Keratinocyte (primary cell): ENCODE data around the gene PCSK1N. TPM values are rescaled to one million over a fixed set of nuclear protein-coding genes. Genes with fewer than 3 reads are reported as not detected.

Source experiments
- DNase-seq: peaks from one replicate; pipeline ENCODE4 v3.0.0-alpha.2; 2011; ENCODE audit warnings: low read depth, missing footprints, low spot score
- FAIRE-seq: peaks from 2 replicates; lab custom pipeline; 2011; peaks lifted over from hg19 to GRCh38; lab: Jason Lieb, UNC
- H2AFZ ChIP-seq: 2 replicates; pipeline ENCODE4 v1.6.0; 2012; ENCODE audit warnings: low read length, control low read depth, inconsistent platforms; ENCODE audit not compliant: control insufficient read depth
- H3K27ac ChIP-seq: 2 replicates; pipeline ENCODE4 v1.5.1; 2011; ENCODE audit warnings: low read length; ENCODE audit not compliant: control insufficient read depth, insufficient read depth
- H3K27me3 ChIP-seq: 3 replicates; pipeline ENCODE4 v1.6.0; 2011; ENCODE audit warnings: low read length; ENCODE audit not compliant: control insufficient read depth, insufficient read depth; ENCODE audit errors: extremely low read depth
- H3K36me3 ChIP-seq, 2 experiments: 2 replicates in 1 of 2; 3 replicates in 1 of 2; pipeline ENCODE4 v1.5.1; 2011; ENCODE audit warnings: low read length in 2 of 2, mild to moderate bottlenecking in 1 of 2; ENCODE audit not compliant: control insufficient read depth in 2 of 2, insufficient read depth in 2 of 2; ENCODE audit errors: extremely low read depth in 1 of 2
- H3K4me1 ChIP-seq: 3 replicates; pipeline ENCODE4 v1.5.1; 2011; ENCODE audit warnings: low read length; ENCODE audit not compliant: control insufficient read depth, insufficient read depth; ENCODE audit errors: extremely low read depth
- H3K4me2 ChIP-seq: 3 replicates; pipeline ENCODE4 v1.6.0; 2011; ENCODE audit warnings: low read depth, low read length; ENCODE audit not compliant: control insufficient read depth, insufficient read depth; ENCODE audit errors: extremely low read depth
- H3K4me3 ChIP-seq, 3 experiments: fragments of 200-600 bp in 1 of 3; sonication (generic) in 1 of 3; 2 replicates in 2 of 3; 3 replicates in 1 of 3; pipeline ENCODE4 v1.5.1; 2011 to 2016; ENCODE audit warnings: low read length in 3 of 3, mild to moderate bottlenecking in 3 of 3, control low read depth in 2 of 3, inconsistent platforms in 1 of 3, low read depth in 1 of 3, mixed read lengths in 1 of 3, mixed run types in 1 of 3, moderate library complexity in 1 of 3; ENCODE audit not compliant: control insufficient read depth in 2 of 3, insufficient read depth in 2 of 3; ENCODE audit errors: extremely low read depth in 1 of 3
- H3K79me2 ChIP-seq: 2 replicates; pipeline ENCODE4 v1.6.0; 2012; ENCODE audit warnings: low read length; ENCODE audit not compliant: control insufficient read depth, insufficient read depth
- H3K9ac ChIP-seq: 3 replicates; pipeline ENCODE4 v1.6.0; 2011; ENCODE audit warnings: low read length; ENCODE audit not compliant: control insufficient read depth, insufficient read depth; ENCODE audit errors: extremely low read depth
- H3K9me1 ChIP-seq: 3 replicates; pipeline ENCODE4 v1.6.0; 2011; ENCODE audit warnings: low read length; ENCODE audit not compliant: control insufficient read depth, insufficient read depth; ENCODE audit errors: extremely low read depth
- H3K9me3 ChIP-seq: 2 replicates; pipeline ENCODE4 v1.5.1; 2012; ENCODE audit warnings: low read depth, low read length; ENCODE audit not compliant: control insufficient read depth
- H4K20me1 ChIP-seq: 3 replicates; pipeline ENCODE4 v1.6.0; 2011; ENCODE audit warnings: low read length; ENCODE audit not compliant: control insufficient read depth, insufficient read depth; ENCODE audit errors: extremely low read depth
- EZH2 ChIP-seq: IDR thresholded peaks from one replicate; pipeline ENCODE4 v1.6.1; 2012; ENCODE audit warnings: inconsistent platforms, mild to moderate bottlenecking, low read length, moderate library complexity
- dilution Hi-C: fragments of 300-500 bp; cut with MboI; formaldehyde crosslinking; loops from one replicate; pipeline ENCODE4 v1.7.0; 2020; ENCODE audit warnings: low sequenced_read_pairs; ENCODE audit not compliant: extremely low pct_ligation_motif_present
- polyA plus RNA-seq, 5 experiments: library from polyadenylated mRNA; depleted of rRNA in 3 of 5; stranded (reverse) in 3 of 5; stranded (forward) in 1 of 5; unstranded in 1 of 5; fragments of >200 nt; gene quantifications; 1 replicate in 1 of 5; 2 replicates in 3 of 5; 3 replicates in 1 of 5; pipeline versions ENCODE4 v1.2.1 to v1.2.3, GENCODE V29; 2011 to 2012; ENCODE audit warnings: missing spikeins in 2 of 5, low read depth in 1 of 5, low replicate concordance in 1 of 5
- TF ChIP-seq, protein P1 (sequence below), 3 experiments: IDR thresholded peaks in 1 of 3; conservative IDR thresholded peaks in 1 of 3; optimal IDR thresholded peaks in 1 of 3; 2 replicates in 2 of 3; 3 replicates in 1 of 3; pipeline versions ENCODE3 to v1.5.1; 2011; ENCODE audit warnings: low read length in 3 of 3, mild to moderate bottlenecking in 3 of 3, moderate library complexity in 2 of 3, control low read depth in 1 of 3, inconsistent platforms in 1 of 3; ENCODE audit not compliant: insufficient read depth in 2 of 3; ENCODE audit errors: extremely low read depth in 1 of 3

PCSK1N gene
- polyA plus RNA-seq, 1 donor (not counting 4 experiments of a cell fraction or from before 2014, with no cell fraction given): 0.54 TPM

DNA sequence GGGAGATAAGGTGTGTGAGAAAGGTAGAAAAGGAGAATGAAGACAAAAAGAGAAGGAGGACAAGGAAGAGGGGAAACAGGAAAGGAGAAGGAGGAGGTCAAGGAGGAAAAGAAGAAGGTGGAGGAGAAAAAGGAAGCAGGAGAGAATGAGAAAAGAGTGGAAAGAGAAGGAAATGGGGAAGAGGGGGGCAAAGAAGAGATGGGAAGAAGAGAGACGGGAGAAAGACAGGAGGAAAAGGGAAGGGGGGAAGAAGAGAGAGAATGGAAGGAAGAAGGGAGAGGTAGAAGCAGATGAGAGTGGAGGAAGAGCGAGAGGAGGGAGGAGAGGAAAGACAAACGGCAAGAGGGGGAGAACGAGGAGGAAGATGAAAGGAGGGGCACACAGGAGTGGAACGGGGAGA is 44.9 kb downstream of the PCSK1N start:
- FAIRE-seq: no peak
- no peaks in the 10 kb centered on the region for H3K4me1 ChIP-seq
- peaks cover 9% of the 10 kb centered on the region for H3K27me3 ChIP-seq
- TF ChIP-seq EZH2: no peak
- TF ChIP-seq, protein P1, sequence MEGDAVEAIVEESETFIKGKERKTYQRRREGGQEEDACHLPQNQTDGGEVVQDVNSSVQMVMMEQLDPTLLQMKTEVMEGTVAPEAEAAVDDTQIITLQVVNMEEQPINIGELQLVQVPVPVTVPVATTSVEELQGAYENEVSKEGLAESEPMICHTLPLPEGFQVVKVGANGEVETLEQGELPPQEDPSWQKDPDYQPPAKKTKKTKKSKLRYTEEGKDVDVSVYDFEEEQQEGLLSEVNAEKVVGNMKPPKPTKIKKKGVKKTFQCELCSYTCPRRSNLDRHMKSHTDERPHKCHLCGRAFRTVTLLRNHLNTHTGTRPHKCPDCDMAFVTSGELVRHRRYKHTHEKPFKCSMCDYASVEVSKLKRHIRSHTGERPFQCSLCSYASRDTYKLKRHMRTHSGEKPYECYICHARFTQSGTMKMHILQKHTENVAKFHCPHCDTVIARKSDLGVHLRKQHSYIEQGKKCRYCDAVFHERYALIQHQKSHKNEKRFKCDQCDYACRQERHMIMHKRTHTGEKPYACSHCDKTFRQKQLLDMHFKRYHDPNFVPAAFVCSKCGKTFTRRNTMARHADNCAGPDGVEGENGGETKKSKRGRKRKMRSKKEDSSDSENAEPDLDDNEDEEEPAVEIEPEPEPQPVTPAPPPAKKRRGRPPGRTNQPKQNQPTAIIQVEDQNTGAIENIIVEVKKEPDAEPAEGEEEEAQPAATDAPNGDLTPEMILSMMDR (optimal IDR thresholded peaks at IDR 0.05 in 1 of 3, IDR thresholded peaks at IDR 0.05 in 1 of 3, conservative IDR thresholded peaks at IDR 0.05 in 1 of 3; ENCODE audit: extremely low read depth in 1 of 3, insufficient read depth in 2 of 3, low read length in 3 of 3): no peak
- no peaks in the 10 kb centered on the region for H3K9me1 ChIP-seq
- no peaks in the 10 kb centered on the region for H3K36me3 ChIP-seq
- no peak overlapping the region for H3K4me3 ChIP-seq
- no peak for DNase-seq
- dilution Hi-C loops: no loop called here
- no peak overlapping the region for H3K4me2 ChIP-seq
- H3K27ac ChIP-seq: no peak overlapping the region
- no peaks in the 10 kb centered on the region for H3K9me3 ChIP-seq
- no peaks in the 10 kb centered on the region for H3K79me2 ChIP-seq
- no peak overlapping the region for H3K9ac ChIP-seq
- H2AFZ ChIP-seq: no peak overlapping the region
- H4K20me1 ChIP-seq: no peaks in the 10 kb centered on the region

DNA sequence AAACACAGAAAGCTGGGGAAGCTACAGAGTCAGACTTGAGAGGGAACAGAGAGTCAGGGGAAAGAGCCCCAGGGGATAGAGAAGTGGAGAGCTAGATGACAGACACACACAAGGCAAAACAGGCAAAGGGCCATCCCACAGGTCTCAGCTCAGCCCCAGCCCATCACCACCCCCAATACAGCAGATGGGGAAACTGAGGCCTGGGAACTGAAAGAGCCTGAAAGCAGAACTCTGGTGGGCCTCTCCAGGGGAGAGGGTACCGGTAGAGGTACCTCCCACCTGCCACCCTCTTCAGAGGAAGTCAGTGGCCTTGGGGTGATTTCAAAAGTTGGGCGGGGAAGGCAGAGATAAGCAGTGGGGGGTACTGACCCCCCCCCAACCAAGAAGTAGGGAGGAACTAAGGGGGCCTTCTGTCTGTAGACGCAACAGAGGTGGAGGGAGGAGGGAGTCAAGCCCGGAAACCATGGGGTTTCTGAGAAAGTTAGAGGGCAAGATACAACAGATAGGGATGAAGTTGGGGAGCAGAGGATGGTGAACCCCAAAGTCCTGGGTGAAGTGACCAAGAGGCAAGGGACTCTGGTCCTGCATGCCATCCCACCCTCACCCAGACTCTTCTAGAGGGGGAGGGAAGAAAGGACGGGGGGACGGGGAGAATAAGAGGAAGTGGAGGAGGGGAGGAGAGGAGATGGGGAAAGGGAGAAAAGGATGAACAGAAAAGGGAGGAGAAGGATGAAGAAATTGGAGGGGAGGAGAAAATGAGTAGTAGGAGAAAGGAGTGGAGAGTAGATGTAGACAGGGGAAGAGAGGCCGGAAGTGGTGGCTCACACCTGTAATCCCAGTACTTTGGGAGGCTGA is 45.8 kb downstream of the PCSK1N start:
- H3K9me1 ChIP-seq: no peaks in the 10 kb centered on the region
- no peak overlapping the region for H3K4me2 ChIP-seq
- no peaks in the 10 kb centered on the region for H3K9me3 ChIP-seq
- H2AFZ ChIP-seq: no peak overlapping the region
- no peaks in the 10 kb centered on the region for H4K20me1 ChIP-seq
- H3K27me3 ChIP-seq: peaks cover 9% of the 10 kb centered on the region
- H3K27ac ChIP-seq: no peak overlapping the region
- no peak for TF ChIP-seq EZH2
- TF ChIP-seq, protein P1 (optimal IDR thresholded peaks at IDR 0.05 in 1 of 3, IDR thresholded peaks at IDR 0.05 in 1 of 3, conservative IDR thresholded peaks at IDR 0.05 in 1 of 3; ENCODE audit: extremely low read depth in 1 of 3, insufficient read depth in 2 of 3, low read length in 3 of 3): no peak
- dilution Hi-C loops: no loop called here
- DNase-seq (no peak), FAIRE-seq (no peak)
- H3K4me1 ChIP-seq: no peaks in the 10 kb centered on the region
- H3K79me2 ChIP-seq: no peaks in the 10 kb centered on the region
- H3K4me3 ChIP-seq: no peak overlapping the region
- no peak overlapping the region for H3K9ac ChIP-seq
- H3K36me3 ChIP-seq: no peaks in the 10 kb centered on the region
